GM12878 (cell line): ENCODE results near the gene GDNF. TPM values are rescaled to one million over a fixed set of nuclear protein-coding genes. Genes with fewer than 3 reads are reported as not detected.

Source experiments
- BACH1 ChIP-seq: fragments of 450-650 bp; IDR thresholded peaks from 2 replicates; pipeline ENCODE4 v1.6.1; 2017; ENCODE audit warnings: mild to moderate bottlenecking, borderline replicate concordance
- DPF2 ChIP-seq: fragments of 450-650 bp; IDR thresholded peaks from 2 replicates; pipeline ENCODE4 v1.6.1; 2017; ENCODE audit warnings: mild to moderate bottlenecking
- FOS ChIP-seq: IDR thresholded peaks from 3 replicates; pipeline ENCODE4 v1.6.1; 2011; ENCODE audit warnings: borderline replicate concordance; ENCODE audit not compliant: insufficient read length; ENCODE audit errors: extremely low read depth
- MEF2A ChIP-seq: IDR thresholded peaks from 2 replicates; pipeline ENCODE4 v1.6.1; 2011; ENCODE audit warnings: low read depth, mild to moderate bottlenecking, low read length, moderate library complexity; ENCODE audit not compliant: insufficient read depth
- MEF2B ChIP-seq: fragments of 450-650 bp; IDR thresholded peaks from 2 replicates; pipeline ENCODE4 v1.6.1; 2018; ENCODE audit warnings: mild to moderate bottlenecking, moderate library complexity; ENCODE audit not compliant: partially characterized antibody, poor library complexity, severe bottlenecking
- MTA3 ChIP-seq: IDR thresholded peaks from 2 replicates; pipeline ENCODE4 v1.6.1; 2012; ENCODE audit warnings: low read length, inconsistent platforms, borderline replicate concordance
- NRF1 ChIP-seq: conservative IDR thresholded peaks from 2 replicates; pipeline ENCODE4 v1.6.1; 2011; ENCODE audit warnings: mild to moderate bottlenecking, low read depth, low read length, improper control_type of control experiment
- PAX5 ChIP-seq: IDR thresholded peaks from 2 replicates; pipeline ENCODE4 v1.6.1; 2011; ENCODE audit warnings: low read depth, low read length, borderline replicate concordance
- POU2F2 ChIP-seq: IDR thresholded peaks from 3 replicates; pipeline ENCODE4 v1.6.1; 2011; ENCODE audit warnings: low read depth, mild to moderate bottlenecking, low read length, borderline replicate concordance
- RB1 ChIP-seq: fragments of 450-650 bp; formaldehyde crosslinking; IDR thresholded peaks from 2 replicates; pipeline ENCODE4 v1.6.1; 2017; ENCODE audit warnings: mild to moderate bottlenecking, borderline replicate concordance
- SPI1 ChIP-seq: IDR thresholded peaks from 2 replicates; pipeline ENCODE4 v1.6.1; 2011; ENCODE audit warnings: low read depth, mild to moderate bottlenecking, low read length, moderate library complexity, borderline replicate concordance; ENCODE audit not compliant: insufficient read depth
- TBL1XR1 ChIP-seq: IDR thresholded peaks from 2 replicates; pipeline ENCODE4 v1.6.1; 2012; ENCODE audit warnings: low read depth, low read length, improper control_type of control experiment
- YBX1 ChIP-seq: fragments of 450-650 bp; IDR thresholded peaks from 2 replicates; pipeline ENCODE4 v1.6.1; 2016; ENCODE audit warnings: antibody characterized with exemption
- ZNF274 ChIP-seq: IDR thresholded peaks from one replicate; pipeline ENCODE4 v1.8.0; 2011; ENCODE audit not compliant: insufficient read length, insufficient read depth
- ZSCAN29 ChIP-seq: fragments of 450-650 bp; IDR thresholded peaks from 2 replicates; pipeline ENCODE4 v1.6.1; 2017; ENCODE audit warnings: mild to moderate bottlenecking, moderate library complexity
- ZZZ3 ChIP-seq: IDR thresholded peaks from 2 replicates; pipeline ENCODE4 v1.6.1; 2011; ENCODE audit warnings: low read depth; ENCODE audit not compliant: control insufficient read depth, insufficient read length
- polyA plus RNA-seq, 11 experiments: library from polyadenylated mRNA; depleted of rRNA in 4 of 11; unstranded in 6 of 11; stranded (reverse) in 5 of 11; fragments of >200 nt; fragmentation: Nextera tagmentation in 4 of 11; fragmentation: Illumina TruSeq in 1 of 11; extraction: Ambion mirVana in 4 of 11; extraction: Trizol in 1 of 11; gene quantifications; 1 replicate in 1 of 11; 2 replicates in 10 of 11; pipeline versions ENCODE4 v1.2.1 to v1.2.3, GENCODE V29; 2011 to 2016; ENCODE audit warnings: inconsistent platforms in 2 of 11, missing spikeins in 2 of 11, low read depth in 1 of 11
- total RNA-seq, 4 experiments: library from RNA; depleted of rRNA in 3 of 4; stranded (reverse); fragments of >200 nt in 3 of 4; fragmentation: Illumina TruSeq in 1 of 4; extraction: Trizol in 1 of 4; gene quantifications; 2 replicates each; pipeline versions ENCODE4 v1.2.1 to v1.2.3, GENCODE V29; 2013 to 2021
- TF ChIP-seq, protein P1 (sequence below): fragments of 450-650 bp; formaldehyde crosslinking; IDR thresholded peaks from 2 replicates; pipeline ENCODE4 v1.5.0; 2022; ENCODE audit warnings: mild to moderate bottlenecking, missing genetic modification characterization
- TF ChIP-seq, protein P2 (sequence below): fragments of 450-650 bp; formaldehyde crosslinking; IDR thresholded peaks from 2 replicates; pipeline ENCODE4 v1.4.0; 2022; ENCODE audit warnings: mild to moderate bottlenecking, moderate library complexity
- TF ChIP-seq, protein P3 (sequence below): IDR thresholded peaks from 2 replicates; pipeline ENCODE4 v1.6.1; 2012; ENCODE audit warnings: mild to moderate bottlenecking, low read depth, low read length
- TF ChIP-seq, protein P4 (sequence below): fragments of 450-650 bp; IDR thresholded peaks from 2 replicates; pipeline ENCODE4 v1.6.1; 2016; ENCODE audit warnings: mild to moderate bottlenecking

The GDNF gene
- total and polyA plus RNA-seq, 10 of the 15 experiments (the other 5 are each of a cell fraction or from before 2014, with no cell fraction given) = not detected

DNA sequence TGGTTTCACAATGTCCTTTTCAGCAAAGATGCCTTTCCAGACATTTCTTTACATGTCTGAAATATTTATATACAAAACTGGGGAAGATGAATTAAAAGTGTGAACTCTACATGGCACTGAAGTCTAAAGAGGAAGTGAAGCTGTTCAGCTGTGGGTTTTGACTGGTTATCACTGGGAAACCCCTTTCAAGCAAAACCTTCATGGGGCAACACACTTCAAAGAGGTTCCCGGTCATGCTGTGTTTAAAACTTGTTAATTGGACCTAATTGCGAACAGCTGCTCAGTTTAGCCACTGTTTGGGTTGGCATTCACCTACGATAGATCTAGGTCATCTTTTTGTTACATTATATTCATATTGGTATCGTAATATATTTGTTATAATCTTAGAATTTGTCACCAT is 20.0 kb upstream of the GDNF start (continued):
- TF ChIP-seq, protein P1, sequence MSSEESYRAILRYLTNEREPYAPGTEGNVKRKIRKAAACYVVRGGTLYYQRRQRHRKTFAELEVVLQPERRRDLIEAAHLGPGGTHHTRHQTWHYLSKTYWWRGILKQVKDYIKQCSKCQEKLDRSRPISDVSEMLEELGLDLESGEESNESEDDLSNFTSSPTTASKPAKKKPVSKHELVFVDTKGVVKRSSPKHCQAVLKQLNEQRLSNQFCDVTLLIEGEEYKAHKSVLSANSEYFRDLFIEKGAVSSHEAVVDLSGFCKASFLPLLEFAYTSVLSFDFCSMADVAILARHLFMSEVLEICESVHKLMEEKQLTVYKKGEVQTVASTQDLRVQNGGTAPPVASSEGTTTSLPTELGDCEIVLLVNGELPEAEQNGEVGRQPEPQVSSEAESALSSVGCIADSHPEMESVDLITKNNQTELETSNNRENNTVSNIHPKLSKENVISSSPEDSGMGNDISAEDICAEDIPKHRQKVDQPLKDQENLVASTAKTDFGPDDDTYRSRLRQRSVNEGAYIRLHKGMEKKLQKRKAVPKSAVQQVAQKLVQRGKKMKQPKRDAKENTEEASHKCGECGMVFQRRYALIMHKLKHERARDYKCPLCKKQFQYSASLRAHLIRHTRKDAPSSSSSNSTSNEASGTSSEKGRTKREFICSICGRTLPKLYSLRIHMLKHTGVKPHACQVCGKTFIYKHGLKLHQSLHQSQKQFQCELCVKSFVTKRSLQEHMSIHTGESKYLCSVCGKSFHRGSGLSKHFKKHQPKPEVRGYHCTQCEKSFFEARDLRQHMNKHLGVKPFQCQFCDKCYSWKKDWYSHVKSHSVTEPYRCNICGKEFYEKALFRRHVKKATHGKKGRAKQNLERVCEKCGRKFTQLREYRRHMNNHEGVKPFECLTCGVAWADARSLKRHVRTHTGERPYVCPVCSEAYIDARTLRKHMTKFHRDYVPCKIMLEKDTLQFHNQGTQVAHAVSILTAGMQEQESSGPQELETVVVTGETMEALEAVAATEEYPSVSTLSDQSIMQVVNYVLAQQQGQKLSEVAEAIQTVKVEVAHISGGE = no peak
- TF ChIP-seq, protein P2, sequence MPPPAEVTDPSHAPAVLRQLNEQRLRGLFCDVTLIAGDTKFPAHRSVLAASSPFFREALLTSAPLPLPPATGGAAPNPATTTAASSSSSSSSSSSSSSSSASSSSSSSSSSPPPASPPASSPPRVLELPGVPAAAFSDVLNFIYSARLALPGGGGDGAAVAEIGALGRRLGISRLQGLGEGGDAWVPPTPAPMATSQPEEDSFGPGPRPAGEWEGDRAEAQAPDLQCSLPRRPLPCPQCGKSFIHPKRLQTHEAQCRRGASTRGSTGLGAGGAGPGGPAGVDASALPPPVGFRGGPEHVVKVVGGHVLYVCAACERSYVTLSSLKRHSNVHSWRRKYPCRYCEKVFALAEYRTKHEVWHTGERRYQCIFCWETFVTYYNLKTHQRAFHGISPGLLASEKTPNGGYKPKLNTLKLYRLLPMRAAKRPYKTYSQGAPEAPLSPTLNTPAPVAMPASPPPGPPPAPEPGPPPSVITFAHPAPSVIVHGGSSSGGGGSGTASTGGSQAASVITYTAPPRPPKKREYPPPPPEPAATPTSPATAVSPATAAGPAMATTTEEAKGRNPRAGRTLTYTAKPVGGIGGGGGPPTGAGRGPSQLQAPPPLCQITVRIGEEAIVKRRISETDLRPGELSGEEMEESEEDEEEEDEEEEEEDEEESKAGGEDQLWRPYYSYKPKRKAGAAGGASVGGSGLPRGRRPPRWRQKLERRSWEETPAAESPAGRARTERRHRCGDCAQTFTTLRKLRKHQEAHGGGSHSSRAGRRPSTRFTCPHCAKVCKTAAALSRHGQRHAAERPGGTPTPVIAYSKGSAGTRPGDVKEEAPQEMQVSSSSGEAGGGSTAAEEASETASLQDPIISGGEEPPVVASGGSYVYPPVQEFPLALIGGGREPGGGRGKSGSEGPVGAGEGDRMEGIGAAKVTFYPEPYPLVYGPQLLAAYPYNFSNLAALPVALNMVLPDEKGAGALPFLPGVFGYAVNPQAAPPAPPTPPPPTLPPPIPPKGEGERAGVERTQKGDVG = no peak
- TF ChIP-seq ZZZ3 (no peak), ZSCAN29 (no peak), RB1 (no peak), PAX5 (peak; percentile 94), MTA3 (no peak), DPF2 (peak; percentile 98), MEF2B (peak; percentile 83), FOS (no peak), SPI1 (peak; percentile 99), TBL1XR1 (peak; percentile 86), ZNF274 (no peak), POU2F2 (peak; percentile 82; the same call in 1 of the 3 replicates), MEF2A (0 out of 2 replicates have a peak, but pooled peaks have one; percentile 19), YBX1 (no peak), NRF1 (no peak), BACH1 (peak; percentile 97; the same call in 1 of the 2 replicates)
- TF ChIP-seq, protein P3, sequence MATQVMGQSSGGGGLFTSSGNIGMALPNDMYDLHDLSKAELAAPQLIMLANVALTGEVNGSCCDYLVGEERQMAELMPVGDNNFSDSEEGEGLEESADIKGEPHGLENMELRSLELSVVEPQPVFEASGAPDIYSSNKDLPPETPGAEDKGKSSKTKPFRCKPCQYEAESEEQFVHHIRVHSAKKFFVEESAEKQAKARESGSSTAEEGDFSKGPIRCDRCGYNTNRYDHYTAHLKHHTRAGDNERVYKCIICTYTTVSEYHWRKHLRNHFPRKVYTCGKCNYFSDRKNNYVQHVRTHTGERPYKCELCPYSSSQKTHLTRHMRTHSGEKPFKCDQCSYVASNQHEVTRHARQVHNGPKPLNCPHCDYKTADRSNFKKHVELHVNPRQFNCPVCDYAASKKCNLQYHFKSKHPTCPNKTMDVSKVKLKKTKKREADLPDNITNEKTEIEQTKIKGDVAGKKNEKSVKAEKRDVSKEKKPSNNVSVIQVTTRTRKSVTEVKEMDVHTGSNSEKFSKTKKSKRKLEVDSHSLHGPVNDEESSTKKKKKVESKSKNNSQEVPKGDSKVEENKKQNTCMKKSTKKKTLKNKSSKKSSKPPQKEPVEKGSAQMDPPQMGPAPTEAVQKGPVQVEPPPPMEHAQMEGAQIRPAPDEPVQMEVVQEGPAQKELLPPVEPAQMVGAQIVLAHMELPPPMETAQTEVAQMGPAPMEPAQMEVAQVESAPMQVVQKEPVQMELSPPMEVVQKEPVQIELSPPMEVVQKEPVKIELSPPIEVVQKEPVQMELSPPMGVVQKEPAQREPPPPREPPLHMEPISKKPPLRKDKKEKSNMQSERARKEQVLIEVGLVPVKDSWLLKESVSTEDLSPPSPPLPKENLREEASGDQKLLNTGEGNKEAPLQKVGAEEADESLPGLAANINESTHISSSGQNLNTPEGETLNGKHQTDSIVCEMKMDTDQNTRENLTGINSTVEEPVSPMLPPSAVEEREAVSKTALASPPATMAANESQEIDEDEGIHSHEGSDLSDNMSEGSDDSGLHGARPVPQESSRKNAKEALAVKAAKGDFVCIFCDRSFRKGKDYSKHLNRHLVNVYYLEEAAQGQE = no peak
- TF ChIP-seq, protein P4, sequence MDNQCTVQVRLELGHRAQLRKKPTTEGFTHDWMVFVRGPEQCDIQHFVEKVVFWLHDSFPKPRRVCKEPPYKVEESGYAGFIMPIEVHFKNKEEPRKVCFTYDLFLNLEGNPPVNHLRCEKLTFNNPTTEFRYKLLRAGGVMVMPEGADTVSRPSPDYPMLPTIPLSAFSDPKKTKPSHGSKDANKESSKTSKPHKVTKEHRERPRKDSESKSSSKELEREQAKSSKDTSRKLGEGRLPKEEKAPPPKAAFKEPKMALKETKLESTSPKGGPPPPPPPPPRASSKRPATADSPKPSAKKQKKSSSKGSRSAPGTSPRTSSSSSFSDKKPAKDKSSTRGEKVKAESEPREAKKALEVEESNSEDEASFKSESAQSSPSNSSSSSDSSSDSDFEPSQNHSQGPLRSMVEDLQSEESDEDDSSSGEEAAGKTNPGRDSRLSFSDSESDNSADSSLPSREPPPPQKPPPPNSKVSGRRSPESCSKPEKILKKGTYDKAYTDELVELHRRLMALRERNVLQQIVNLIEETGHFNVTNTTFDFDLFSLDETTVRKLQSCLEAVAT = peak; percentile 71; the same call in 1 of the 2 replicates
